Measurements from ENCODE around the gene ALS2.

- TF ChIP-seq CTCF (conservative IDR thresholded peaks at IDR 0.05; ENCODE audit: low read depth, low read length): no peak
- TF ChIP-seq EZH2 (IDR thresholded peaks at IDR 0.05; ENCODE audit: low read length, unreplicated experiment): no peak
Observed at GRCh38 chr2:201769666-201770373, 10.9 kb downstream of the ALS2 start.

Measured in PC-3 (cell line).